Transverse colon (tissue), 4 donors: ENCODE measurements around the gene MED27. TPM values are rescaled to one million over a fixed set of nuclear protein-coding genes. Genes with fewer than 3 reads are reported as not detected.

Source experiments
- DNase-seq: peaks from one replicate; pipeline ENCODE4 v3.0.0-alpha.2; 2019
- H3K27ac ChIP-seq, 4 donors: fragments of 200-600 bp; sonication (generic); 2 replicates each; pipeline ENCODE4 v1.5.1; 2016 to 2018; ENCODE audit warnings: inconsistent platforms in 4 of 4
- H3K27me3 ChIP-seq: fragments of 200-600 bp; sonication (generic); 2 replicates; pipeline ENCODE4 v1.5.1; 2017; ENCODE audit warnings: inconsistent platforms
- H3K36me3 ChIP-seq, 4 donors: fragments of 200-600 bp; sonication (generic); 2 replicates each; pipeline ENCODE4 v1.5.1; 2017 to 2019; ENCODE audit warnings: inconsistent platforms in 4 of 4
- H3K4me1 ChIP-seq, 4 donors: fragments of 200-600 bp; sonication (generic); 2 replicates each; pipeline ENCODE4 v1.5.1; 2017 to 2020; ENCODE audit warnings: inconsistent platforms in 4 of 4
- H3K4me3 ChIP-seq, 4 donors: fragments of 200-600 bp; sonication (generic); 1 replicate in 1 of 4; 2 replicates in 3 of 4; pipeline versions ENCODE4 v1.5.1 to v1.6.1; 2017 to 2019; ENCODE audit warnings: inconsistent platforms in 4 of 4
- H3K9me3 ChIP-seq, 2 donors: fragments of 200-600 bp; sonication (generic); 2 replicates each; pipeline ENCODE4 v1.5.1; 2017 to 2019; ENCODE audit warnings: inconsistent platforms in 2 of 2
- CTCF ChIP-seq, 5 experiments: fragments of 200-600 bp in 3 of 5; fragments of 450-650 bp in 2 of 5; sonication (generic) in 3 of 5; IDR thresholded peaks; 1 replicate in 2 of 5; 2 replicates in 3 of 5; pipeline ENCODE4 v1.5.1; 2016 to 2017; ENCODE audit warnings: antibody characterized with exemption in 5 of 5, inconsistent platforms in 3 of 5, mild to moderate bottlenecking in 2 of 5, moderate library complexity in 1 of 5
- EP300 ChIP-seq: sonication (generic); formaldehyde crosslinking; IDR thresholded peaks from one replicate; pipeline ENCODE4 v1.6.1; 2017; ENCODE audit warnings: antibody characterized with exemption, low read depth
- POLR2A ChIP-seq: fragments of 450-650 bp; IDR thresholded peaks from one replicate; pipeline ENCODE4 v1.6.1; 2016; ENCODE audit warnings: antibody characterized with exemption, mild to moderate bottlenecking, moderate library complexity
- POLR2AphosphoS5 ChIP-seq, 3 donors: sonication (generic); formaldehyde crosslinking; IDR thresholded peaks; one replicate each; pipeline ENCODE4 v1.6.1; 2016; ENCODE audit warnings: antibody characterized with exemption in 3 of 3
- WGBS, 2 donors: methylation state at CpG; one replicate each; pipeline ENCODE4 v1.1.5; 2018; ENCODE audit warnings: low coverage in 1 of 2; 5-methylcytosine and 5-hydroxymethylcytosine counted together
- in situ Hi-C, 4 donors: fragments of 200-750 bp; cut with MboI; loops; one replicate each; pipeline versions ENCODE4 v1.15.0 to v1.15.1; 2017; ENCODE audit warnings: low sequenced_read_pairs in 3 of 4, low pct_ligation_motif_present in 1 of 4, low pct_unique_long_range_greater_than_20kb in 1 of 4
- intact Hi-C: fragments of 100-400 bp; cut with DNase I; formaldehyde crosslinking; loops from one replicate; pipeline ENCODE4 v1.15.1; 2023; ENCODE audit warnings: low total_unique reads
- total RNA-seq, 4 donors: library from RNA; depleted of rRNA; stranded (reverse); fragments of >200 nt; gene quantifications; one replicate each; pipeline ENCODE4 v1.1.0, GENCODE V29; 2016

The MED27 gene
- total RNA-seq, 4 donors from 2014 or later = 2.6 to 12.6 (median 7.1) TPM

- WGBS, 2 donors = 94% methylated on average over 4 to 5 of the region's 5 CpGs
Measured at GRCh38 chr9:131987232-131987631, 92.4 kb downstream of the MED27 start.

GRCh38 chr9:131986576-131986975 is 93.1 kb downstream of the MED27 start:
- intact Hi-C loops (no loop called here), in situ Hi-C loops (no loop called here)
- H3K4me1 ChIP-seq = no peaks in the 10 kb centered on the region
- no peak for DNase-seq
- WGBS, 2 donors = 89 to 97% methylated on average over 4 of the region's 4 CpGs
- no peaks in the 10 kb centered on the region for H3K36me3 ChIP-seq
- TF ChIP-seq POLR2A (no peak), EP300 (no peak), CTCF (IDR thresholded peaks at IDR 0.05) (no peak), POLR2AphosphoS5 (IDR thresholded peaks at IDR 0.05) (no peak)
- H3K4me3 ChIP-seq = no peak overlapping the region
- H3K9me3 ChIP-seq = no peaks in the 10 kb centered on the region
- no peaks in the 10 kb centered on the region for H3K27me3 ChIP-seq
- no peak overlapping the region for H3K27ac ChIP-seq

More at GRCh38 chr9:131987232-131987631, 92.4 kb downstream of the MED27 start:
- DNase-seq = no peak
- intact Hi-C loops (no loop called here), in situ Hi-C loops (no loop called here)
- Histone ChIP-seq H3K4me3 (no peak overlapping the region), H3K9me3 (no peaks in the 10 kb centered on the region), H3K27me3 (no peaks in the 10 kb centered on the region), H3K27ac (no peak overlapping the region), H3K4me1 (no peaks in the 10 kb centered on the region), H3K36me3 (no peaks in the 10 kb centered on the region)
- TF ChIP-seq POLR2AphosphoS5 (IDR thresholded peaks at IDR 0.05) = no peak
- TF ChIP-seq CTCF (IDR thresholded peaks at IDR 0.05) = no peak
- TF ChIP-seq EP300 = no peak
- no peak for TF ChIP-seq POLR2A

- H3K27me3 ChIP-seq = no peaks in the 10 kb centered on the region
- no peak overlapping the region for H3K4me3 ChIP-seq
- no peaks in the 10 kb centered on the region for H3K36me3 ChIP-seq
- whole genome bisulfite sequencing, 2 donors = 94 to 100% methylated on average over 3 of the region's 3 CpGs
- H3K27ac ChIP-seq = no peak overlapping the region
- intact Hi-C loops (no loop called here), in situ Hi-C loops (no loop called here)
- H3K9me3 ChIP-seq = no peaks in the 10 kb centered on the region
- DNase-seq = no peak
- TF ChIP-seq POLR2AphosphoS5 (IDR thresholded peaks at IDR 0.05) = no peak
- TF ChIP-seq EP300 = no peak
- no peak for TF ChIP-seq POLR2A
- no peak for TF ChIP-seq CTCF (IDR thresholded peaks at IDR 0.05)
- no peaks in the 10 kb centered on the region for H3K4me1 ChIP-seq
Measured at GRCh38 chr9:131986089-131986488, 93.6 kb downstream of the MED27 start.

GRCh38 chr9:131984564-131984963 is 95.1 kb downstream of the MED27 start:
- TF ChIP-seq POLR2A (no peak), CTCF (IDR thresholded peaks at IDR 0.05) (no peak), EP300 (no peak), POLR2AphosphoS5 (IDR thresholded peaks at IDR 0.05) (no peak)
- WGBS, 2 donors = 82 to 100% methylated on average over 1 of the region's 1 CpG
- no peaks in the 10 kb centered on the region for H3K9me3 ChIP-seq
- no peak overlapping the region for H3K4me3 ChIP-seq
- DNase-seq = no peak
- no peak overlapping the region for H3K27ac ChIP-seq
- H3K4me1 ChIP-seq = no peaks in the 10 kb centered on the region
- intact Hi-C loops = no loop called here
- no peaks in the 10 kb centered on the region for H3K27me3 ChIP-seq
- in situ Hi-C loops = no loop called here
- no peaks in the 10 kb centered on the region for H3K36me3 ChIP-seq
